Right renal cortex interstitium (tissue), 3 donors: ENCODE measurements around the gene HSPB3. TPM values are rescaled to one million over a fixed set of nuclear protein-coding genes. Genes with fewer than 3 reads are reported as not detected.
"Not testable (repeated sequence)": the region's sequence is repeated elsewhere in the genome, so short reads cannot be mapped to it uniquely, and the experiment has no call there.

Experiments
- DNase-seq, 3 donors: peaks; one replicate each; pipeline ENCODE4 v3.0.0-alpha.2; 2013; ENCODE audit warnings: low read depth in 3 of 3, low spot score in 2 of 3
- polyA plus RNA-seq, 3 donors: library from polyadenylated mRNA; unstranded; fragments of 120-200 nt; gene quantifications; one replicate each; pipeline ENCODE4 v1.2.1, GENCODE V29; 2013; ENCODE audit not compliant: insufficient read length in 3 of 3

Gene HSPB3
- polyA plus RNA-seq: under 1 TPM; 0.15 to 0.61 (median 0.28) TPM

- no peak for DNase-seq
Measured at GRCh38 chr5:54455413-54456157, at the start of gene HSPB3. HSPB3 (plus strand) TSS chr5:54455699; CDS start chr5:54455790, 91 bp downstream.

GRCh38 chr5:54411176-54411575, 44.3 kb upstream of the HSPB3 start:
- no peak for DNase-seq

GRCh38 chr5:54412913-54413312, 42.6 kb upstream of the HSPB3 start:
- no peak for DNase-seq

- no peak for DNase-seq
Measured at GRCh38 chr5:54415147-54415546, 40.4 kb upstream of the HSPB3 start.

- DNase-seq: no peak
Measured at GRCh38 chr5:54415896-54416601, 39.5 kb upstream of the HSPB3 start.

GRCh38 chr5:54419573-54420423, 35.7 kb upstream of the HSPB3 start:
- peak; percentile 13 to 29 (median 19) for DNase-seq

GRCh38 chr5:54420511-54420910, 35.0 kb upstream of the HSPB3 start:
- not testable (repeated sequence) for DNase-seq

GRCh38 chr5:54421976-54422375, 33.5 kb upstream of the HSPB3 start:
- DNase-seq: no peak

GRCh38 chr5:54425258-54425657, 30.2 kb upstream of the HSPB3 start:
- DNase-seq: no peak

GRCh38 chr5:54426209-54426608, 29.3 kb upstream of the HSPB3 start:
- no peak for DNase-seq

GRCh38 chr5:54434650-54435049, 20.8 kb upstream of the HSPB3 start:
- DNase-seq: not testable (repeated sequence)

- no peak for DNase-seq
Measured at GRCh38 chr5:54438620-54439389, 16.7 kb upstream of the HSPB3 start.

- no peak for DNase-seq
Measured at GRCh38 chr5:54440456-54440893, 15.0 kb upstream of the HSPB3 start.

GRCh38 chr5:54442271-54442670, 13.2 kb upstream of the HSPB3 start:
- no peak for DNase-seq

GRCh38 chr5:54443270-54443669, 12.2 kb upstream of the HSPB3 start:
- no peak for DNase-seq

GRCh38 chr5:54445691-54446378, 9.7 kb upstream of the HSPB3 start:
- no peak for DNase-seq

GRCh38 chr5:54446379-54446732, 9.1 kb upstream of the HSPB3 start:
- no peak for DNase-seq

- DNase-seq: no peak
Measured at GRCh38 chr5:54449923-54450322, 5.6 kb upstream of the HSPB3 start.

GRCh38 chr5:54450542-54450941, 5.0 kb upstream of the HSPB3 start:
- DNase-seq: no peak

GRCh38 chr5:54453046-54453445, 2.5 kb upstream of the HSPB3 start:
- no peak for DNase-seq
